HG03159 (cell line): ENCODE measurements around the gene IGLL5.

Source experiments
- ATAC-seq: cut with Tn5 transposase; IDR thresholded peaks from one replicate; pipeline ENCODE4 v1.9.1; 2021; ENCODE audit warnings: mild to moderate bottlenecking, moderate library complexity; ENCODE audit not compliant: unreplicated experiment

IGLL5 gene

GRCh38 chr22:22925146-22925804 lies 37.7 kb downstream of the IGLL5 start:
- ATAC-seq: no peak

DNA sequence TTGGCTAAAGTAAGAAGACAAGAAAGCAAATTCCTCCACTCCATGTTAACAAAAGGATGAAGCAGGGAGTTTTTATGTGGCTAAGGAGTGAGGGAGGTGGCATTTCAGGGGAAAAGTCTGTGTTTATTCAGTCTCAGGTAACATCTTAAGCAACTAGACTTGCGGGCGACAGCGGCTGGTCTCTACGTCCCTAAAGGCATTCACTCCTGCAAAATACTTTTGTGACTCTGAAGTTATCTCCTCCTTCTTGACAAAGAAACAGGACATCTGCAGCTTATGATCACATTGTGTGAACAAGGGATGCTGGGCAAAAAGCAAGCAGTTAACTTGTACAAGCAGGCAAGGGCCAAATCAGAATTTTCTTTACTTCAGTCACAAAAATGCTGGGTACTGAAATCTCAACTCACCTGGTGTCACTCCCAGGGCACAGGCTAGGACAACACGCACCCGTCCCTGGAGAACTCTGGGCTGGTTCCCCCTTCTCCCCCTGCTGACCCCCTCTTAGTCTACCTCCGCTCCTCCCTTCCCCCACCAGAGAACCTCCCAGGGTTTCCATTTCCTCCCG lies 38.3 kb downstream of the IGLL5 start:
- ATAC-seq: no peak

GRCh38 chr22:22926370-22927195 lies 39.0 kb downstream of the IGLL5 start:
- no peak for ATAC-seq

GRCh38 chr22:22927196-22927887 lies 39.7 kb downstream of the IGLL5 start:
- ATAC-seq: no peak

GRCh38 chr22:22927888-22928665 lies 40.5 kb downstream of the IGLL5 start:
- ATAC-seq: no peak

DNA sequence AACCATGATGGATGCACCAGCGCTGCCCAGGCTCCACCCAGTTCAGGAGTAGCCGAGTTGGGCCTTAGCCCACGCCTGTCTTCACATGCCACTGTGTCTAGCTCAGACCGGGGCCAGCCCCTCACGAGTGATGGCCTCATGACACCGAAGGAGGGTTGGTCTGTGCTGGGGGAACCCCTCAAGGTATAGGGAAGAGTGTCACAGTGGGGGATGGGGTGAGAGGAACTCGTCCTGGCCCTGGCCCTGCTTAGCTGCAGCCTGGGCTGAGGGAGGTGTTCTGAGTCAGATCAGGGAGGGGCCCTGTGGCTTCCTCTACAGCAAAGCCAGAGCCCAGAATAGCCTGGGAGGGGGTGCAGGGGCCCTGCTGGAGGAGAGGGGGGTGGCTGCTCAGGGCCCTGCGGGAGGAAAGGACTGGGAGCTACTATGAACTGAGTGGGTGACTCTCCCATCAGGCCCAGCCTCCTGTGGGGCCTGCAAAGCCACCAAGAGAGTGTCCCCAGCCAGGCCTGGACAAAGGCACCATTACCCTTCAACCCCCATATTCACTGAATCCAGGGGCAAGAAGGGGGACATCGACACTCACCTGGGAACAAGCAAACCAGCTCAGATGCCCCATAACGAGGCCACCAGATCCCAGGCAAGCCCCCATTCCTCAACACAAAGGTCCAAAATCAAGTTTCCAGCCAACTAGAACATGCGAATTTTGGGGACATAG lies 41.2 kb downstream of the IGLL5 start:
- peak; percentile 83 for ATAC-seq

GRCh38 chr22:22929381-22930221 lies 42.0 kb downstream of the IGLL5 start:
- ATAC-seq: no peak

DNA sequence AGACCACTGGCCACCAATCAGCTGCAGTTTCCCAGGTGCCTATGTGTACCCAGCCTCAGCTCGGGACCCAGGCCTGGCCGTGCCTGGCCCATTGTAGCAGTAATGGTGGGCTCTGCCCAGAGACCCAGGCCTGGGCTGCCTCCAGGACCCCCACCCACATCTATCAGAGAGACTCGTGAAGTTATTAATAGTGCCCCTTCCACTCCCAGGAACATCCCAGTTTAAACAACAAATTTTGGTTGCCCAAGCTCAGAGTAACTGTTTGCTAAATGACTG lies 42.5 kb downstream of the IGLL5 start:
- no peak for ATAC-seq

GRCh38 chr22:22930571-22931556 lies 43.2 kb downstream of the IGLL5 start:
- ATAC-seq: no peak

DNA sequence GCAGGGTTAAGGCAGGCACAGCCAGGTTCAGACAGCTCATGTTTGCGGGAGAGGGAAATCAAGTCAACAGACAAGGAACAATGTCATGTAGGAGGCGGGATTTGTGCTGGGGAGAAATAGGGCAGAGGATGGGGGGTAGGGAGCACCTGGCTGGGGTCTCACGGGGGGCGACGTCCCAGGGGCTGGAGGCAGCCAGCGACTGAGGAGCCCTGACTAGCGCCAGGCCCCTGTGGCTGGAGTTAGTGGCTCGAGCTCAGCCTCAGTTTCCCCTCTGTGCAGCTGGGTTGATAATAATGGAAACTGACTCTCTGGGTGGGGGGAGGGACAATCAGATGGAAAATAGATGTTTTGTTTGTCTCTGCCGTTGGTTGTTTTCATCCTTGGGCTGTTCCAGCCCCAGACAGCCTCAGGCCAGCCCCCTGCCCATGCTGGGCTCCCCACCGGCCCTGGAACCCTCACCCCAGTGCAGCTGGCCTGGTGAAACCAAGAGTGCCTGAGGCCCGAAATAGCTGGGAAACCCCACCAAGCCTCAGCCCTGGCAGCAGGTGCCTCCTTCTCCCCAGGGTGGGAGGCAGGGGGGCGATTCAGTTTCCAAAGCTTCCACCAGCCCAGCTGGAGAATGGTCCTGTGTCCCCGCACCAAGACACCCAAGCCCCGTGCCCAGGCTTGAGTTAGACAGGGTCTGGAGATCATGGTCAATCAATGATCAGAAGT lies 44.1 kb downstream of the IGLL5 start:
- no peak for ATAC-seq

DNA sequence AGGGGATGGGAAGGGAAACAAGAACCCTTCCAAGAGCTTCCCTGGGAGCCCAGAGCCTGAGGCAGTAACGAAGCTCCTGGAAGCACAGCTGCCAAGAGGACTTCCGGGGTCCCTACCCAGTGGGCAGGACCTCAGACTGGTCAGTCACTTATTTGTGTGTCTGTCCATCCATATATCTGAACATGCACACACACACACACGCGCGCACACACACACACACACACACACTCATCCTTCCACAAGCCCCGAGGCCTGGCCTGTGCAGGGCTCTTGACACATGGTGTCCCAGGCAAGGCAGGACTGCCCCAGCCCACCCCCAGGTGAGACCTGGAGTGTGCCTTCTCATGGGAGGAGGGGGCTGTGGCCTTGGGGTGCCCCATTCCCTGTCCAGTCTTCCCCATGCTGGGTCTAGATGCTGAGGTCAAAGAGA lies 44.9 kb downstream of the IGLL5 start:
- no peak for ATAC-seq

- no peak for ATAC-seq
Measured at GRCh38 chr22:22933100-22933806, 45.6 kb downstream of the IGLL5 start.

DNA sequence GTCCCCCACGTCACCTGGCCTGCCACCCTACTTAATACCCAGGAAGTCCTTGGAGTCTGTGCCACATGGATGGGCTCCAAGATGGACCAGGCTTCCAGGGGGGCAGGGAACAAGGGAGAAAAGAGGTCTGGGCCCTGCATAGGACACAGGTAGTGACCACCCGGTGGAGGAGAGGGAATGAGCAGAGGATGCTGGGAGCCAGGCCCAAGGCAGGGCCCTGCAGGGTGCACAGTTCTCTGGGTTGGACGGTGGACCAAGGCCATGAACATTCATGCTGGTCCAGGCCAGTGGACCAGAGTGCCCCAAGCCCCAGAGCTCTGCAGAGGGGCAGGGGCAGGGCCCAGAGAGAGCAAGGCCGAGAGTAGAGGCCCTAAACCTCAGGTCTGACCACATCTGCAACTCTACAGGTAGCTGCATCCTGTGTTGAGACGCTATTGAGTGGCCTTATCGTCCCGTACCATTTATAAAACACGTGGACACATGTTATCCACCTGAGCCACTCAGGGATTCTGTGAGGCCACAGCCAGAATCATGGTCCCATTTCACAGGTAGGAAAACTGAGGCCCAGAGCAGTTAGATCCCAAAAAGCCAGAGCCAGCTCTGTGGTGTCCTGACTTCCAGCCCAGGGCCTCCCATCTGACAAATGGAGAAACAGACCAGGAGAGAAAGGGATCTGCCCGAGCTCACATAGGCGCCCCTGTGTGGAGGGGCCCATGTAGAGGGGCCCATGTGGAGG lies 46.4 kb downstream of the IGLL5 start:
- ATAC-seq: no peak

- ATAC-seq: no peak
Measured at GRCh38 chr22:22934543-22935055, 47.0 kb downstream of the IGLL5 start.

DNA sequence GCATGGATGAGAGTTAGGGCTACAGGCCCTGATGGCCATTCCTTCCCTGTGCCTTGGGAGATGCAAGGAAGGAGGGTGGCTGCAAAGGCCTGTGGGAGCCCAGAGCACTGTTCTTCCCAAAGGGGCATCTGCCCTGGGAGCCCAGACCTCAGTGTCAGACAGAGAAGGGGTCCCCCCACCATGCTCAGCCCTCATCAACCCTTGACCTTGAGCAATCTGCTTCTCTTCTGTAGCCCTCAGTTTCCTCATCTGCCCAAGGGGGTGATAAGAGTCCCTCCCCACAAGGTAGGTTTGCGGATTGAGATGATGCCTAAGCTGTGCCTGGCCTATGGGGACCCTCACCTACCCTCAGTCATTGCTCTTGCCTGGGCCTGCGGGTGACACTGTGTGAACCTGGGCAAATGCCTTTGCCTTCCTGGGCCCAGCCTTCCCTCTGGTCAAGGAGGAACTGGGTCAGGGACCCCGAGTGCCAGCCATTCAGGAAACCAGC lies 47.5 kb downstream of the IGLL5 start:
- ATAC-seq: peak; percentile 24
